Activated CD4-positive, alpha-beta T cell treated with anti-CD3 and anti-CD28 coated beads for 36 hours (primary cell): Measurements from ENCODE around the gene ZNF618. TPM values are rescaled to one million over a fixed set of nuclear protein-coding genes. Genes with fewer than 3 reads are reported as not detected.

Experiments
- ATAC-seq: fragments of 200-7000 bp; cut with Tn5 transposase; one replicate; pipeline ENCODE4 v1.10.0; 2021; ENCODE audit warnings: mild to moderate bottlenecking, moderate library complexity
- CTCF ChIA-PET: fragments of 350-600 bp; sonication (Branson Sonifier 250); formaldehyde crosslinking; loops from one replicate; lab custom pipeline; 2021; ENCODE audit warnings: antibody characterized with exemption; lab: Charles Lee
- POLR2A ChIA-PET: fragments of 350-600 bp; sonication (Branson Sonifier 250); formaldehyde crosslinking; loops from one replicate; lab custom pipeline; 2021; ENCODE audit warnings: antibody characterized with exemption, inconsistent platforms; lab: Charles Lee
- DNase-seq: peaks from one replicate; pipeline ENCODE4 v3.0.0-alpha.2; 2020
- H3K27ac Mint-ChIP-seq: one replicate; pipeline ENCODE4 v1.8.0; 2021; ENCODE audit warnings: mixed read lengths
- H3K27me3 Mint-ChIP-seq: one replicate; pipeline ENCODE4 v1.8.0; 2021; ENCODE audit warnings: mixed read lengths
- H3K36me3 Mint-ChIP-seq: one replicate; pipeline ENCODE4 v1.8.0; 2021; ENCODE audit warnings: low read depth, mixed read lengths
- H3K4me1 Mint-ChIP-seq: one replicate; pipeline ENCODE4 v1.8.0; 2021; ENCODE audit warnings: mixed read lengths
- H3K4me3 Mint-ChIP-seq: one replicate; pipeline ENCODE4 v1.8.0; 2021; ENCODE audit warnings: mild to moderate bottlenecking, moderate library complexity, mixed read lengths
- H3K9me3 Mint-ChIP-seq: one replicate; pipeline ENCODE4 v1.8.0; 2021; ENCODE audit warnings: low read depth, mixed read lengths
- intact Hi-C, 2 experiments: fragments of 100-400 bp; cut with DNase I in 1 of 2; cut with micrococcal nuclease in 1 of 2; formaldehyde crosslinking; loops; one replicate each; pipeline versions ENCODE4 v1.14.2 to v1.15.1; 2022 to 2024; cut with DNase I, micrococcal nuclease
- total RNA-seq, 2 experiments: library from RNA; stranded (reverse); gene quantifications; one replicate each; pipeline ENCODE4 v1.2.3, GENCODE V29; 2021

Gene ZNF618
- total RNA-seq, 2 experiments from 2014 or later = 0.11 TPM

GRCh38 chr9:114051281-114051680 is 175.2 kb downstream of the ZNF618 start:
- Mint-ChIP-seq H3K4me1 (no peaks in the 10 kb centered on the region), H3K27ac (no peak overlapping the region), H3K36me3 (no peaks in the 10 kb centered on the region), H3K27me3 (no peaks in the 10 kb centered on the region), H3K9me3 (no peaks in the 10 kb centered on the region), H3K4me3 (no peak overlapping the region)
- no peak for DNase-seq
- CTCF ChIA-PET = no interaction called here
- POLR2A ChIA-PET = no interaction called here
- intact Hi-C loops = no loop called here
- no peak for ATAC-seq

DNA sequence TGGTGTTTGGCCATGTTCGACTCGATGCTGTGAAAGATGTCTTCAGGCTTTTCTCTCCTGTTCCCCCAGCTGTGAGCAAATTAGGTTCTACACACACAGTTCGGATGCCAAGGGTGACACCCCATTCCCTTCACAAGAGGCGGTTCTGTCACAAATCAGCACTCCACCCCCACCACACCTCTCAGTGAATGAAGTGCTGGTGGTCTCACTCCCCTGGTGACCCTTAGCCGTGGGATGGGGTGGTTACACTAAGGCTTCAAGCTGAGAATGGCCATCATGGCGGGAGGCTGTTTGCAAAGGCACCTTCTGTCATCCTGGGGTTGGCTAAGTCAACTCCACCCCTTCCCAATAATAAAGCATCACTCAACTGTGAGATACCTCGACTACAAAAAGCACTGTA is 175.6 kb downstream of the ZNF618 start:
- DNase-seq (no peak), ATAC-seq (no peak)
- Mint-ChIP-seq H3K36me3 (no peaks in the 10 kb centered on the region), H3K27ac (no peak overlapping the region), H3K27me3 (no peaks in the 10 kb centered on the region), H3K4me3 (no peak overlapping the region), H3K4me1 (no peaks in the 10 kb centered on the region), H3K9me3 (no peaks in the 10 kb centered on the region)
- intact Hi-C loops = no loop called here
- ChIA-PET CTCF (no interaction called here), POLR2A (no interaction called here)

- H3K4me3 Mint-ChIP-seq = no peak overlapping the region
- CTCF ChIA-PET = no interaction called here
- H3K9me3 Mint-ChIP-seq = no peaks in the 10 kb centered on the region
- intact Hi-C loops = no loop called here
- POLR2A ChIA-PET = no interaction called here
- DNase-seq = no peak
- H3K27me3 Mint-ChIP-seq = no peaks in the 10 kb centered on the region
- no peaks in the 10 kb centered on the region for H3K4me1 Mint-ChIP-seq
- H3K27ac Mint-ChIP-seq = no peak overlapping the region
- no peak for ATAC-seq
- H3K36me3 Mint-ChIP-seq = no peaks in the 10 kb centered on the region
These were observed 177.3 kb downstream of the ZNF618 start for GRCh38 chr9:114053246-114054005.

GRCh38 chr9:114054191-114054690 is 178.1 kb downstream of the ZNF618 start:
- intact Hi-C loops = no loop called here
- ATAC-seq = no peak
- Mint-ChIP-seq H3K4me3 (no peak overlapping the region), H3K27ac (no peak overlapping the region), H3K9me3 (no peaks in the 10 kb centered on the region), H3K36me3 (no peaks in the 10 kb centered on the region), H3K27me3 (no peaks in the 10 kb centered on the region), H3K4me1 (no peaks in the 10 kb centered on the region)
- no peak for DNase-seq
- POLR2A ChIA-PET = no interaction called here
- CTCF ChIA-PET = interaction anchor here (0.8 kb wide), 1 partner anchor 237 kb away, joined by 3 read pairs; no protein-coding TSS in a partner anchor

DNA sequence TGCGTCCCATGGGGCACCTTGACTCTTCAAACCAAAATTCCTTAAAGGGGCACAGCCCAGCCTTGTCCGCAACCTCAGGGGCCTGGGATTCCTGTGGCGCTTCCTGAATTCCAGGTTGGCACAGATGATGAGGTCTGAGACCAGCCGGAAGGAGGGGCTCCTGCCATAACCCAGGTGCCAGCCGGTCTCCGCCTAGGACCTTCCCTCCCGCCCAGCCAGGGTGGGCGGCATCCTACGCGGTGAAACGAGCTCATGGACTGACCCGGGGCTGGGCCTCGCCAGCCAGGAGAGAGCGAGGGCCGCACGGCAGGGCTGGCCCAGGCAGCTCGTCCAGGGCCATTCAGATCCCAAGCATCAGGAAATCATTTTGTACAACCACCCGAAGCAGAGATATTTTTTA is 179.0 kb downstream of the ZNF618 start:
- ChIA-PET POLR2A (no interaction called here), CTCF (no interaction called here)
- H3K4me3 Mint-ChIP-seq = no peak overlapping the region
- H3K36me3 Mint-ChIP-seq = no peaks in the 10 kb centered on the region
- no peaks in the 10 kb centered on the region for H3K4me1 Mint-ChIP-seq
- intact Hi-C loops = no loop called here
- DNase-seq = no peak
- H3K27ac Mint-ChIP-seq = no peak overlapping the region
- no peaks in the 10 kb centered on the region for H3K9me3 Mint-ChIP-seq
- no peaks in the 10 kb centered on the region for H3K27me3 Mint-ChIP-seq
- ATAC-seq = no peak

DNA sequence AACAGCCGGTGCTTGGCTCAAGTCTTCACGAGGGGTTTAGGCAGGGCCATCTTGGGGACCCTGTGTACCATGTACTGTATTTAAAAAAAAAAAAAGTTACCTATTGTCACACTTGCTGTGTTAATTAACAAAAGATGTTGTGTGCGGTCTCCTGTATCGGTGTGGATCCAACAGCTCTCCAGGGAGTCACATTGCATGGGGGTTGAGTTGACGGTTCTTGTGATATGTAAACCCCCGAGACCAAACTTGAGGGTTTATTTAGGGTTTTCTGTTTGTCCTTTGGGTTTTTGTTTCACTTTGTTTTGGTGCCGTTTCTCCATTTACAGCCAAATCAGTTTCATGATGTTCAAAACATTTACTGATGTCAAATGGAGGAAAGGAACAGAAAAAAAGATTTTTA is 179.8 kb downstream of the ZNF618 start:
- no peak overlapping the region for H3K4me3 Mint-ChIP-seq
- H3K27ac Mint-ChIP-seq = no peak overlapping the region
- no peaks in the 10 kb centered on the region for H3K4me1 Mint-ChIP-seq
- ATAC-seq (no peak), DNase-seq (no peak)
- intact Hi-C loops = no loop called here
- H3K36me3 Mint-ChIP-seq = no peaks in the 10 kb centered on the region
- no peaks in the 10 kb centered on the region for H3K9me3 Mint-ChIP-seq
- H3K27me3 Mint-ChIP-seq = no peaks in the 10 kb centered on the region
- POLR2A ChIA-PET = no interaction called here
- CTCF ChIA-PET = no interaction called here

- ChIA-PET POLR2A (no interaction called here), CTCF (no interaction called here)
- no peak for DNase-seq
- Mint-ChIP-seq H3K9me3 (no peaks in the 10 kb centered on the region), H3K27me3 (no peaks in the 10 kb centered on the region), H3K4me1 (no peaks in the 10 kb centered on the region), H3K27ac (no peak overlapping the region), H3K36me3 (no peaks in the 10 kb centered on the region), H3K4me3 (no peak overlapping the region)
- intact Hi-C loops = no loop called here
- no peak for ATAC-seq
These were observed 180.4 kb downstream of the ZNF618 start for GRCh38 chr9:114056527-114056926.

DNA sequence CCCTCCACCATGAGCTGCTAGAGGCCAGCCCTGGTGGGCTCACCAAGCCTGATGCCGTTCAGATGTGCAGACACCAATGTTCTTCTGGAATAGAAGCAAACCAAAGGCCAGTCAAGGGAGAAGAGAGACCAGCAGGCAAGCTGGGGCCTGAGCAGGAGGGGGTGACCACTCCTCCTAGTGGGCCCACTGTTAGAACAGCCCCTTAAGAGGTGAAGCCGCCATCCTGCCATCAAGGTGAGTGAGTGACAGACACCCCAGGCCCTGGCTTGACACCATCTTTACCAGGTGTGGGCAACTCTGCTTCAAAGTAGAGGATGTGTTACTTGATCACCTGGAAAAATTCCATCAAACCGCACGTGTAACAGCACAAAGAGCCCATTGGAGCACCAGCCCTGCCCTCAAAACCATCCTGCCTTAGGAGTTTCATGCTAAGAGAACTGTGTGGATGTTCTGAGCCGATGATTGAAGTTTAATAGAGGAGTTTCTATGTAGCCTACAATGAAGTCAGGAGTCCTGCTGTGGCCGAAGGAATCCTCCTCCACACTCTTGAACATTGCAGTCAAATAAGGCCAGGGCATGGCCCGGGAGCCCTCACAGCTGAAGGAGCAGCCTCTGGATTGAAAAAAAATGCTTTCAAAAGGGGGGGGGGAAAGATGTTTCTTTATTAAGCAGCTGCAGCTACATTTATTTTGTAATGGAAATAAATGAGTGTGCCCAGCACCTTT is 181.2 kb downstream of the ZNF618 start:
- Mint-ChIP-seq H3K36me3 (no peaks in the 10 kb centered on the region), H3K27me3 (peaks cover 6% of the 10 kb centered on the region), H3K4me1 (no peaks in the 10 kb centered on the region), H3K27ac (no peak overlapping the region), H3K4me3 (no peak overlapping the region), H3K9me3 (no peaks in the 10 kb centered on the region)
- DNase-seq = no peak
- ChIA-PET CTCF (interaction anchor here (0.9 kb wide), 1 partner anchor 533 kb away, joined by 3 read pairs; no protein-coding TSS in a partner anchor), POLR2A (interaction anchor here (0.6 kb wide), 1 partner anchor 120 kb away, joined by 4 read pairs; no protein-coding TSS in a partner anchor)
- intact Hi-C loops = no loop called here
- ATAC-seq = no peak

- POLR2A ChIA-PET = no interaction called here
- Mint-ChIP-seq H3K4me1 (no peaks in the 10 kb centered on the region), H3K36me3 (no peaks in the 10 kb centered on the region), H3K4me3 (no peak overlapping the region), H3K27me3 (peaks cover 11% of the 10 kb centered on the region), H3K9me3 (no peaks in the 10 kb centered on the region), H3K27ac (no peak overlapping the region)
- ATAC-seq (no peak), DNase-seq (no peak)
- CTCF ChIA-PET = interaction anchor here (0.9 kb wide), 1 partner anchor 194 kb away, joined by 3 read pairs; no protein-coding TSS in a partner anchor
- intact Hi-C loops = no loop called here
These were observed 182.6 kb downstream of the ZNF618 start for GRCh38 chr9:114058688-114059046.

GRCh38 chr9:114059047-114059803 is 183.1 kb downstream of the ZNF618 start:
- peaks cover 11% of the 10 kb centered on the region for H3K27me3 Mint-ChIP-seq
- no peak for ATAC-seq
- ChIA-PET CTCF (interaction anchor here (0.8 to 0.9 kb wide), 2 partner anchors 23 to 194 kb away, joined by 3 read pairs; no protein-coding TSS in a partner anchor), POLR2A (no interaction called here)
- intact Hi-C loops = no loop called here
- H3K36me3 Mint-ChIP-seq = no peaks in the 10 kb centered on the region
- no peaks in the 10 kb centered on the region for H3K4me1 Mint-ChIP-seq
- no peak overlapping the region for H3K4me3 Mint-ChIP-seq
- H3K27ac Mint-ChIP-seq = no peak overlapping the region
- H3K9me3 Mint-ChIP-seq = no peaks in the 10 kb centered on the region
- DNase-seq = no peak

DNA sequence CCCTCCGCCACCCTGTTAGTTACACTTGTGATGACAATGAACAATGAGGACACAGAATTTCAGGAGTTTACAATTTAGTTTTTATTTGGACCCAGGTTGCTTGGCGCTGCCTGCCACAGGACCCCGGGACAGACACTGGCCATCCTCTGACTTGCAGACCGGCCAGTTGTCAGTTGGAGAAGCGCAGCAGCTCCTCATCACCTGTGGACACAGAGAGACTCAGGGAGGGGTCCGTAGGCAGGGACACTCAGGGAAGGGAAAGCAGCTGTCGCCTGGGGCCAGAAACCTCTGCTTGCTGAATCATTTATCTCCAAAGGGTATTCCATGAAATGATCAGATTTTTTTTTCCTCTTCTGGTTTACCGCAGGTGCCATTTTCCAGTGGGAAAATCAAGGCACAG is 184.0 kb downstream of the ZNF618 start:
- ChIA-PET POLR2A (no interaction called here), CTCF (no interaction called here)
- no peak overlapping the region for H3K4me3 Mint-ChIP-seq
- intact Hi-C loops = no loop called here
- H3K27ac Mint-ChIP-seq = no peak overlapping the region
- H3K27me3 Mint-ChIP-seq = peaks cover 11% of the 10 kb centered on the region
- H3K36me3 Mint-ChIP-seq = no peaks in the 10 kb centered on the region
- no peaks in the 10 kb centered on the region for H3K4me1 Mint-ChIP-seq
- no peaks in the 10 kb centered on the region for H3K9me3 Mint-ChIP-seq
- ATAC-seq = no peak
- no peak for DNase-seq
